CD4-positive, alpha-beta T cell treated with Interleukin-12 subunit alpha and Interleukin-12 subunit beta, for 1 hour (primary cell): Measurements from ENCODE around the gene PRSS53.

Experiments
- DNase-seq: peaks from one replicate; pipeline ENCODE4 v3.0.0-alpha.2; 2020

PRSS53 gene

DNA sequence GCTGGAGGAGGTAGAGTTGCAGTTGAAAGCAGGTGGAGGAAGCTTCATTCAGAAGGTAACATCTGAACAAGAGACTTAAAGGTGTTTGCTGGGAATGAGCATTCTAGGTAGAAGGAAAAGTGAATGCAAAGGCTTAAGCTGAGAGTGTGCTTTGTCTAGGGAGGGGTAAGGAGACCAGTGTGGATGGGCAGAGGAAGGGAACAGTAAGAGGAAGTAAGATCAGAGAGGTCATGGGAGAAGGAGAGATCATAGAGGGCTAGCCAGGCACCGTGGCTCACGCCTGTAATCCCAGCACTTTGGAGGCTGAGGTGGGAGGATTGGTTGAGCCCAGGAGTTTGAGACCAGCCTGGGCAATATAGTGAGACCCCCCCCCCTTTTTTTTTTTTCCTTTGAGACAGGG lies 52.1 kb downstream of the PRSS53 start:
- DNase-seq, result no peak

- peak; percentile 87 for DNase-seq
Observed at GRCh38 chr16:31033709-31034492, 54.8 kb downstream of the PRSS53 start.
